IMR-90 (cell line): ENCODE data around the gene MAFF. TPM values are rescaled to one million over a fixed set of nuclear protein-coding genes. Genes with fewer than 3 reads are reported as not detected.

Experiments
- ATAC-seq: fragments of 200-7000 bp; cut with Tn5 transposase; 2 replicates; pipeline ENCODE4 v1.9.1; 2020; ENCODE audit warnings: low read depth, mild to moderate bottlenecking, moderate library complexity
- BruUV-seq: library from RNA; stranded (reverse); fragments of 400-500 nt; replicated peaks from 2 replicates; lab custom pipeline; 2021; lab: Mats Ljungman, UMichigan
- CTCF ChIA-PET: fragments of 300-600 bp; formaldehyde crosslinking; extraction: SDS; loops from one replicate; lab custom pipeline; 2021; ENCODE audit warnings: antibody characterized with exemption; lab: Yijun Ruan, JAX
- POLR2A ChIA-PET: fragments of 300-600 bp; sonication (Branson Sonifier 250); formaldehyde crosslinking; loops from one replicate; lab custom pipeline; 2022; ENCODE audit warnings: antibody characterized with exemption; ENCODE audit not compliant: unreplicated experiment; lab: Charles Lee
- DNase-seq: peaks from one replicate; pipeline ENCODE4 v3.0.0; 2013
- H2AFZ ChIP-seq: replicated peaks from 2 replicates; pipeline ENCODE3; 2013; ENCODE audit warnings: low read length, mild to moderate bottlenecking; ENCODE audit not compliant: poor library complexity
- H2AK5ac ChIP-seq: 2 replicates; pipeline ENCODE4 v1.6.1; 2013; ENCODE audit warnings: low read depth, low read length, inconsistent platforms
- H2AK9ac ChIP-seq: replicated peaks from 2 replicates; pipeline ENCODE3; 2013; ENCODE audit warnings: mild to moderate bottlenecking, low read depth, low read length, moderate library complexity; ENCODE audit not compliant: poor library complexity
- H2BK120ac ChIP-seq: 2 replicates; pipeline ENCODE4 v1.6.1; 2013; ENCODE audit warnings: low read depth, low read length, inconsistent platforms
- H2BK15ac ChIP-seq: 3 replicates; pipeline ENCODE4 v1.6.1; 2013; ENCODE audit warnings: low read depth, low read length, inconsistent platforms
- H2BK20ac ChIP-seq: 2 replicates; pipeline ENCODE4 v1.6.1; 2013; ENCODE audit warnings: low read depth, mild to moderate bottlenecking, inconsistent platforms, low read length, moderate library complexity
- H2BK5ac ChIP-seq: 2 replicates; pipeline ENCODE4 v1.6.1; 2013; ENCODE audit warnings: mild to moderate bottlenecking, low read depth, low read length, inconsistent platforms; ENCODE audit not compliant: poor library complexity, severe bottlenecking
- H3K14ac ChIP-seq: replicated peaks from 2 replicates; pipeline ENCODE4 v1.6.1; 2013; ENCODE audit warnings: low read depth, low read length, inconsistent platforms
- H3K18ac ChIP-seq: 2 replicates; pipeline ENCODE4 v1.6.1; 2013; ENCODE audit warnings: low read depth, low read length, control low read depth
- H3K23ac ChIP-seq: 2 replicates; pipeline ENCODE4 v1.6.1; 2013; ENCODE audit warnings: low read depth, low read length, inconsistent platforms
- H3K27ac ChIP-seq: 2 replicates; pipeline ENCODE4 v1.5.1; 2013; ENCODE audit warnings: mild to moderate bottlenecking, control low read depth, low read length; ENCODE audit not compliant: insufficient read depth
- H3K27me3 ChIP-seq: 2 replicates; pipeline ENCODE4 v1.6.1; 2013; ENCODE audit warnings: low read length; ENCODE audit not compliant: control insufficient read depth, insufficient read depth
- H3K36me3 ChIP-seq: 2 replicates; pipeline ENCODE4 v1.6.1; 2013; ENCODE audit warnings: low read length, mixed read lengths; ENCODE audit not compliant: control insufficient read depth, insufficient read depth
- H3K4ac ChIP-seq: 2 replicates; pipeline ENCODE4 v1.6.1; 2013; ENCODE audit warnings: low read depth, low read length, inconsistent platforms
- H3K4me1 ChIP-seq: 2 replicates; pipeline ENCODE4 v1.6.1; 2013; ENCODE audit warnings: low read length, mixed read lengths; ENCODE audit not compliant: control insufficient read depth, insufficient read depth
- H3K4me2 ChIP-seq: 2 replicates; pipeline ENCODE4 v1.6.1; 2013; ENCODE audit warnings: low read depth, mild to moderate bottlenecking, control low read depth, low read length, moderate library complexity
- H3K4me3 ChIP-seq: 2 replicates; pipeline ENCODE4 v1.5.1; 2013; ENCODE audit warnings: low read depth, mild to moderate bottlenecking, control low read depth, low read length, moderate library complexity; ENCODE audit not compliant: insufficient read depth
- H3K56ac ChIP-seq: 2 replicates; pipeline ENCODE4 v1.6.1; 2013; ENCODE audit warnings: low read length, inconsistent platforms; ENCODE audit not compliant: insufficient read depth; ENCODE audit errors: extremely low read depth
- H3K79me1 ChIP-seq, 2 experiments: 2 replicates each; pipeline ENCODE4 v1.6.1; 2013; ENCODE audit warnings: low read length in 2 of 2, inconsistent platforms in 1 of 2, low read depth in 1 of 2
- H3K9ac ChIP-seq: 2 replicates; pipeline ENCODE4 v1.6.1; 2013; ENCODE audit warnings: low read depth, low read length, control low read depth
- H3K9me1 ChIP-seq: 2 replicates; pipeline ENCODE4 v1.6.1; 2013; ENCODE audit warnings: low read length, inconsistent platforms; ENCODE audit not compliant: insufficient read depth
- H3K9me3 ChIP-seq: 2 replicates; pipeline ENCODE4 v1.6.1; 2013; ENCODE audit warnings: low read length; ENCODE audit not compliant: control insufficient read depth, insufficient read depth
- H4K20me1 ChIP-seq: 2 replicates; pipeline ENCODE4 v1.6.1; 2013; ENCODE audit warnings: low read length, inconsistent platforms; ENCODE audit not compliant: insufficient read depth
- H4K5ac ChIP-seq: 2 replicates; pipeline ENCODE4 v1.6.1; 2013; ENCODE audit warnings: mild to moderate bottlenecking, low read depth, low read length, control low read depth
- H4K8ac ChIP-seq, 2 experiments: 2 replicates each; pipeline ENCODE4 v1.6.1; 2013; ENCODE audit warnings: low read depth in 2 of 2, low read length in 2 of 2, control low read depth in 1 of 2, inconsistent platforms in 1 of 2
- H4K91ac ChIP-seq: 2 replicates; pipeline ENCODE4 v1.6.1; 2013; ENCODE audit warnings: low read depth, low read length, inconsistent platforms; ENCODE audit not compliant: insufficient read depth
- CTCF ChIP-seq: conservative IDR thresholded peaks from 2 replicates; pipeline ENCODE4 v1.5.1; 2012; ENCODE audit warnings: mild to moderate bottlenecking, low read depth, low read length, improper control_type of control experiment
- MAFK ChIP-seq: IDR thresholded peaks from 2 replicates; pipeline ENCODE4 v1.6.1; 2012; ENCODE audit warnings: low read depth, low read length, improper control_type of control experiment
- MAZ ChIP-seq: IDR thresholded peaks from 2 replicates; pipeline ENCODE4 v1.6.1; 2012; ENCODE audit warnings: low read depth, mild to moderate bottlenecking, low read length, improper control_type of control experiment, moderate library complexity, borderline replicate concordance
- NFE2L2 ChIP-seq: fragments of 150-350 bp; IDR thresholded peaks from 2 replicates; pipeline ENCODE4 v1.6.1; 2016; ENCODE audit warnings: low read depth, mild to moderate bottlenecking, low read length
- POLR2A ChIP-seq: IDR thresholded peaks from 2 replicates; pipeline ENCODE4 v1.6.1; 2012; ENCODE audit warnings: mild to moderate bottlenecking, low read depth, low read length
- RAD21 ChIP-seq: IDR thresholded peaks from 2 replicates; pipeline ENCODE4 v1.6.1; 2012; ENCODE audit warnings: low read length, improper control_type of control experiment
- RCOR1 ChIP-seq: IDR thresholded peaks from 2 replicates; pipeline ENCODE4 v1.6.1; 2012; ENCODE audit warnings: mild to moderate bottlenecking, low read length, improper control_type of control experiment; ENCODE audit not compliant: insufficient replicate concordance
- RFX5 ChIP-seq: IDR thresholded peaks from 2 replicates; pipeline ENCODE4 v1.8.0; 2012; ENCODE audit warnings: low read depth, mild to moderate bottlenecking, low read length, moderate library complexity
- USF2 ChIP-seq: fragments of 150-350 bp; IDR thresholded peaks from 2 replicates; pipeline ENCODE4 v1.6.1; 2017; ENCODE audit warnings: mild to moderate bottlenecking, antibody characterized with exemption, low read length, low read depth
- WGBS, 2 experiments: methylation state at CpG; one replicate each; pipeline versions ENCODE4 v1.1.5 to v1.1.7; 2013; ENCODE audit warnings: missing lambda C conversion rate in 2 of 2; ENCODE audit not compliant: insufficient read length in 1 of 2; ENCODE audit errors: extremely low coverage in 2 of 2; 5-methylcytosine and 5-hydroxymethylcytosine counted together
- dilution Hi-C: fragments of 300-500 bp; cut with HindIII; formaldehyde crosslinking; loops from one replicate; pipeline ENCODE4 v1.14.3; 2018; ENCODE audit warnings: low sequenced_read_pairs; ENCODE audit not compliant: unreplicated experiment
- in situ Hi-C: fragments of 300-500 bp; cut with MboI; formaldehyde crosslinking; loops from 3 replicates; pipeline ENCODE4 v1.14.3; 2019; ENCODE audit warnings: low sequenced_read_pairs, inconsistent platforms, mixed read lengths
- intact Hi-C: fragments of 100-400 bp; cut with micrococcal nuclease; formaldehyde crosslinking; loops from 2 replicates; pipeline ENCODE4 v1.10.0; 2022
- polyA plus RNA-seq, 3 experiments: library from polyadenylated mRNA; depleted of rRNA; stranded (reverse); fragments of >200 nt; gene quantifications; 2 replicates each; pipeline ENCODE4 v1.2.3, GENCODE V29; 2012; ENCODE audit warnings: low replicate concordance in 1 of 3
- total RNA-seq: library from RNA; depleted of rRNA; stranded (reverse); fragments of >200 nt; gene quantifications from 2 replicates; pipeline ENCODE4 v1.2.3, GENCODE V29; 2012
- TF ChIP-seq, protein P1 (sequence below): fragments of 150-350 bp; IDR thresholded peaks from 2 replicates; pipeline ENCODE4 v1.6.1; 2016; ENCODE audit warnings: low read depth, mild to moderate bottlenecking, low read length, moderate library complexity, borderline replicate concordance

MAFF gene
- total and polyA plus RNA-seq, 2 of the 4 experiments (the other 2 are of a cell fraction), result 18.3 to 25.9 TPM

GRCh38 chr22:38162881-38163843 lies 38.6 kb upstream of the MAFF start (continued):
- TF ChIP-seq, protein P1, sequence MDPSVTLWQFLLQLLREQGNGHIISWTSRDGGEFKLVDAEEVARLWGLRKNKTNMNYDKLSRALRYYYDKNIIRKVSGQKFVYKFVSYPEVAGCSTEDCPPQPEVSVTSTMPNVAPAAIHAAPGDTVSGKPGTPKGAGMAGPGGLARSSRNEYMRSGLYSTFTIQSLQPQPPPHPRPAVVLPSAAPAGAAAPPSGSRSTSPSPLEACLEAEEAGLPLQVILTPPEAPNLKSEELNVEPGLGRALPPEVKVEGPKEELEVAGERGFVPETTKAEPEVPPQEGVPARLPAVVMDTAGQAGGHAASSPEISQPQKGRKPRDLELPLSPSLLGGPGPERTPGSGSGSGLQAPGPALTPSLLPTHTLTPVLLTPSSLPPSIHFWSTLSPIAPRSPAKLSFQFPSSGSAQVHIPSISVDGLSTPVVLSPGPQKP, result no peak

DNA sequence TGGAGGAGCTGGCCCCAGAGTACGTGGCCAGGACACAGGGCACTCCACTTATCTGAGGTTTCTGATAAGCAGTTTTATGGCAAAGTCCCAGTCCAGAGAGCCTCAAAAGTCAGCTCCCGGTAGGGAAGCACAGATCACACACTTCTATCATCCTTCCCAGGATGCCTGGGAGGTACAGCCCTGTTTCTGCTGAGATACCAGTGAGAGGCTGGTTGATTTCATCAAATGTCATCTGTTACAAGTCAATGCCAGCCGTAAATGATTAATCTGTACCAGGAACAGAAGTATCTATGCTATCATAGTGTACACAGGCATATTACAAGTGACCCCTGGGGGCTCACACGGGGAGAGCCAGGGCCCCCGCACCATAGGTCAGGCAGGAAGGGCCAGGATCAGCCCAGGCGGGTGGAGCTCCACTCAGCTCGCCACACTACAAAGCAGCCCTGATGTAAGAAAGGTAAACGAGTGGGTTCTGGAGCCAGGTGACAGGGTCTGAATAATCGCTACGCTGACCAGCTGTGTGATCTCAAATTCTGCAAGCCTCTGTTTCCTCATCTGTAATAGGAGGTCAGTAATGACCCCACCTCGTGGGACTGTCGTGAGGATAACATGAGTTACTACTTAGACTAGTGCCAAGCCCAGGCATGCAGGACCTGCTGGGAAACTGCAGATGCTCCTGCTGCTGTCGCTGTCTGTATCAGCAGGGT lies 37.8 kb upstream of the MAFF start:
- Histone ChIP-seq H3K36me3 (no peaks in the 10 kb centered on the region; the same call in 1 of the 2 replicates), H3K14ac (no peak overlapping the region), H3K4me3 (no peak overlapping the region), H4K91ac (no peak overlapping the region), H3K4ac (no peak overlapping the region), H2AFZ (no peak overlapping the region), H3K9ac (no peak overlapping the region), H2AK9ac (no peak overlapping the region), H3K9me1 (peaks cover 4% of the 10 kb centered on the region; the same call in 1 of the 2 replicates), H2BK20ac (no peak overlapping the region), H2BK15ac (no peak overlapping the region), H3K9me3 (no peaks in the 10 kb centered on the region), H3K27me3 (no peaks in the 10 kb centered on the region), H3K79me1 (no peaks in the 10 kb centered on the region), H4K8ac (no peak overlapping the region), H3K4me2 (no peak overlapping the region), H3K23ac (no peak overlapping the region), H3K56ac (no peak overlapping the region), H2BK120ac (no peak overlapping the region; the same call in 1 of the 2 replicates), H3K27ac (no peak overlapping the region), H4K20me1 (no peaks in the 10 kb centered on the region), H3K4me1 (peaks cover 6% of the 10 kb centered on the region; the same call in 1 of the 2 replicates), H2BK5ac (no peak overlapping the region), H4K5ac (no peak overlapping the region), H2AK5ac (no peak overlapping the region; the same call in 1 of the 2 replicates), H3K18ac (no peak overlapping the region)
- DNase-seq (no peak), ATAC-seq (no peak)
- 57% methylated on average over 2 of the region's 13 CpGs; no CpG with 5 or more reads in 1 of the 2 experiments for WGBS, 2 experiments
- ChIA-PET CTCF (no interaction called here), POLR2A (no interaction called here)
- BruUV-seq, result no TSS peak
- in situ Hi-C loops (no loop called here), dilution Hi-C loops (no loop called here), intact Hi-C loops (no loop called here)
- TF ChIP-seq MAFK (no peak), RAD21 (no peak), NFE2L2 (no peak), CTCF (no peak), POLR2A (no peak), MAZ (no peak), RFX5 (no peak), RCOR1 (no peak), USF2 (no peak)
